GM19025 (cell line): ENCODE results near the gene CCDC136.

Experiments
- ATAC-seq: cut with Tn5 transposase; IDR thresholded peaks from one replicate; pipeline ENCODE4 v1.9.1; 2021; ENCODE audit warnings: mild to moderate bottlenecking, low read depth, moderate library complexity; ENCODE audit not compliant: unreplicated experiment

The CCDC136 gene

GRCh38 chr7:128830231-128831177, 38.7 kb downstream of the CCDC136 start, which contains the start of gene FLNC:
Gene FLNC, plus strand, starts transcription at chr7:128830406. Its CDS starts 232 bp downstream, at chr7:128830638.
- ATAC-seq = no peak

- no peak for ATAC-seq
Measured at GRCh38 chr7:128831178-128831993, 39.6 kb downstream of the CCDC136 start.

GRCh38 chr7:128831994-128832879, 40.5 kb downstream of the CCDC136 start:
- ATAC-seq = no peak

- ATAC-seq = no peak
Measured at GRCh38 chr7:128832880-128833147, 41.0 kb downstream of the CCDC136 start.

GRCh38 chr7:128833148-128833945, 41.6 kb downstream of the CCDC136 start:
- no peak for ATAC-seq

GRCh38 chr7:128833946-128834325, 42.2 kb downstream of the CCDC136 start:
- ATAC-seq = no peak

GRCh38 chr7:128835231-128835751, 43.5 kb downstream of the CCDC136 start:
- ATAC-seq = no peak

- ATAC-seq = no peak
Measured at GRCh38 chr7:128835790-128836641, 44.2 kb downstream of the CCDC136 start.

GRCh38 chr7:128836729-128837348, 45.1 kb downstream of the CCDC136 start:
- ATAC-seq = no peak

GRCh38 chr7:128837521-128837921, 45.8 kb downstream of the CCDC136 start:
- no peak for ATAC-seq

GRCh38 chr7:128838109-128838779, 46.5 kb downstream of the CCDC136 start:
- ATAC-seq = no peak

GRCh38 chr7:128838981-128839731, 47.4 kb downstream of the CCDC136 start:
- ATAC-seq = no peak

GRCh38 chr7:128839751-128840177, 48.0 kb downstream of the CCDC136 start:
- ATAC-seq = no peak

GRCh38 chr7:128840326-128841170, 48.8 kb downstream of the CCDC136 start:
- no peak for ATAC-seq

- no peak for ATAC-seq
Measured at GRCh38 chr7:128841171-128841690, 49.5 kb downstream of the CCDC136 start.
